ENCODE measurements around the gene QARS1. TPM values are rescaled to one million over a fixed set of nuclear protein-coding genes. Genes with fewer than 3 reads are reported as not detected.

Gene QARS1
- total and polyA plus RNA-seq, 2 of the 13 experiments (the other 11 are each of a cell fraction or from before 2014, with no cell fraction given), result 307 to 327 TPM

- TF ChIP-seq ZBTB25 (CRISPR knock-in tag; IDR thresholded peaks at IDR 0.05) (peak; percentile 100), ZNF3 (CRISPR knock-in tag; IDR thresholded peaks at IDR 0.05) (no peak), TIGD3 (CRISPR knock-in tag; IDR thresholded peaks at IDR 0.05; ENCODE audit: borderline replicate concordance) (0 out of 2 replicates have a peak, but pooled peaks have one; percentile 48), ZHX1 (CRISPR knock-in tag; IDR thresholded peaks at IDR 0.05; ENCODE audit: low read depth) (peak; percentile 52; the same call in 1 of the 2 replicates), ZNF598 (CRISPR knock-in tag; IDR thresholded peaks at IDR 0.05; ENCODE audit: borderline replicate concordance) (no peak), FOXK1 (CRISPR knock-in tag; IDR thresholded peaks at IDR 0.05; ENCODE audit: borderline replicate concordance, low read depth) (peak; percentile 92), MAZ (IDR thresholded peaks at IDR 0.05; ENCODE audit: borderline replicate concordance, low read depth, low read length) (peak; percentile 48; the same call in 1 of the 2 replicates), MAZ (CRISPR knock-in tag; IDR thresholded peaks at IDR 0.05; ENCODE audit: low read depth) (peak; percentile 57; the same call in 1 of the 2 replicates), SP2 (CRISPR knock-in tag; IDR thresholded peaks at IDR 0.05) (peak; percentile 77), ZNF883 (CRISPR knock-in tag; IDR thresholded peaks at IDR 0.05; ENCODE audit: not compliant biosample characterization) (no peak), SNAI1 (CRISPR knock-in tag; IDR thresholded peaks at IDR 0.05; ENCODE audit: borderline replicate concordance) (no peak), EHMT2 (IDR thresholded peaks at IDR 0.05; ENCODE audit: borderline replicate concordance, low read depth, low read length) (no peak)
- TF ChIP-seq, protein P1, sequence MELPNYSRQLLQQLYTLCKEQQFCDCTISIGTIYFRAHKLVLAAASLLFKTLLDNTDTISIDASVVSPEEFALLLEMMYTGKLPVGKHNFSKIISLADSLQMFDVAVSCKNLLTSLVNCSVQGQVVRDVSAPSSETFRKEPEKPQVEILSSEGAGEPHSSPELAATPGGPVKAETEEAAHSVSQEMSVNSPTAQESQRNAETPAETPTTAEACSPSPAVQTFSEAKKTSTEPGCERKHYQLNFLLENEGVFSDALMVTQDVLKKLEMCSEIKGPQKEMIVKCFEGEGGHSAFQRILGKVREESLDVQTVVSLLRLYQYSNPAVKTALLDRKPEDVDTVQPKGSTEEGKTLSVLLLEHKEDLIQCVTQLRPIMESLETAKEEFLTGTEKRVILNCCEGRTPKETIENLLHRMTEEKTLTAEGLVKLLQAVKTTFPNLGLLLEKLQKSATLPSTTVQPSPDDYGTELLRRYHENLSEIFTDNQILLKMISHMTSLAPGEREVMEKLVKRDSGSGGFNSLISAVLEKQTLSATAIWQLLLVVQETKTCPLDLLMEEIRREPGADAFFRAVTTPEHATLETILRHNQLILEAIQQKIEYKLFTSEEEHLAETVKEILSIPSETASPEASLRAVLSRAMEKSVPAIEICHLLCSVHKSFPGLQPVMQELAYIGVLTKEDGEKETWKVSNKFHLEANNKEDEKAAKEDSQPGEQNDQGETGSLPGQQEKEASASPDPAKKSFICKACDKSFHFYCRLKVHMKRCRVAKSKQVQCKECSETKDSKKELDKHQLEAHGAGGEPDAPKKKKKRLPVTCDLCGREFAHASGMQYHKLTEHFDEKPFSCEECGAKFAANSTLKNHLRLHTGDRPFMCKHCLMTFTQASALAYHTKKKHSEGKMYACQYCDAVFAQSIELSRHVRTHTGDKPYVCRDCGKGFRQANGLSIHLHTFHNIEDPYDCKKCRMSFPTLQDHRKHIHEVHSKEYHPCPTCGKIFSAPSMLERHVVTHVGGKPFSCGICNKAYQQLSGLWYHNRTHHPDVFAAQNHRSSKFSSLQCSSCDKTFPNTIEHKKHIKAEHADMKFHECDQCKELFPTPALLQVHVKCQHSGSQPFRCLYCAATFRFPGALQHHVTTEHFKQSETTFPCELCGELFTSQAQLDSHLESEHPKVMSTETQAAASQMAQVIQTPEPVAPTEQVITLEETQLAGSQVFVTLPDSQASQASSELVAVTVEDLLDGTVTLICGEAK (IDR thresholded peaks at IDR 0.05), result peak; percentile 77
- TF ChIP-seq, protein P1 (CRISPR knock-in tag; IDR thresholded peaks at IDR 0.05), result peak; percentile 79
Observed at GRCh38 chr3:49120438-49121131, 16.0 kb upstream of the QARS1 start, which contains the start of gene USP19 (continued).
